T-helper 22 cell (primary cell): ENCODE results near the gene MMP27.
"Not testable (repeated sequence)": the region's sequence is repeated elsewhere in the genome, so short reads cannot be mapped to it uniquely, and the experiment has no call there.

Source experiments
- DNase-seq: peaks from one replicate; pipeline ENCODE4 v3.0.0-alpha.2; 2020; ENCODE audit warnings: low read depth

Gene MMP27

GRCh38 chr11:102705626-102706025 lies at the start of gene MMP27:
TSS of gene MMP27 (minus strand) at chr11:102705769. CDS start at chr11:102705714, 55 bp downstream.
- DNase-seq: no peak

- no peak for DNase-seq
Observed at GRCh38 chr11:102753267-102753666, 47.7 kb upstream of the MMP27 start.

GRCh38 chr11:102751673-102752072 lies 46.1 kb upstream of the MMP27 start:
- DNase-seq: no peak

- no peak for DNase-seq
Observed at GRCh38 chr11:102749101-102749722, 43.6 kb upstream of the MMP27 start.

GRCh38 chr11:102746746-102747578 lies 41.4 kb upstream of the MMP27 start:
- not testable (repeated sequence) for DNase-seq

- DNase-seq: no peak
Observed at GRCh38 chr11:102734650-102735049, 29.1 kb upstream of the MMP27 start.

- no peak for DNase-seq
Observed at GRCh38 chr11:102733232-102733875, 27.8 kb upstream of the MMP27 start.

- not testable (repeated sequence) for DNase-seq
Observed at GRCh38 chr11:102730944-102731343, 25.4 kb upstream of the MMP27 start.

- DNase-seq: no peak
Observed at GRCh38 chr11:102729849-102730815, 24.6 kb upstream of the MMP27 start.

- no peak for DNase-seq
Observed at GRCh38 chr11:102727890-102728289, 22.3 kb upstream of the MMP27 start.

GRCh38 chr11:102724904-102725500 lies 19.4 kb upstream of the MMP27 start, which contains the start of gene MMP8:
TSS of gene MMP8 (minus strand) at chr11:102724954. CDS start at chr11:102724855, 99 bp downstream.
- no peak for DNase-seq

GRCh38 chr11:102722821-102723220 lies 17.3 kb upstream of the MMP27 start:
- DNase-seq: no peak

GRCh38 chr11:102719620-102720277 lies 14.2 kb upstream of the MMP27 start:
- no peak for DNase-seq

GRCh38 chr11:102717280-102717679 lies 11.7 kb upstream of the MMP27 start:
- no peak for DNase-seq

- DNase-seq: no peak
Observed at GRCh38 chr11:102716527-102716926, 11.0 kb upstream of the MMP27 start.

GRCh38 chr11:102712137-102712536 lies 6.6 kb upstream of the MMP27 start:
- DNase-seq: no peak

GRCh38 chr11:102709201-102709945 lies 3.8 kb upstream of the MMP27 start:
- DNase-seq: no peak

GRCh38 chr11:102708654-102709053 lies 3.1 kb upstream of the MMP27 start:
- DNase-seq: no peak

- DNase-seq: no peak
Observed at GRCh38 chr11:102704841-102705240, 728 bp downstream of the MMP27 start.
